Amniotic stem cell (primary cell): ENCODE results near the gene TPCN1.

Experiments
- DNase-seq: peaks from one replicate; lab custom pipeline; 2025; lab: John Stamatoyannopoulos, UW

TPCN1 gene

DNA sequence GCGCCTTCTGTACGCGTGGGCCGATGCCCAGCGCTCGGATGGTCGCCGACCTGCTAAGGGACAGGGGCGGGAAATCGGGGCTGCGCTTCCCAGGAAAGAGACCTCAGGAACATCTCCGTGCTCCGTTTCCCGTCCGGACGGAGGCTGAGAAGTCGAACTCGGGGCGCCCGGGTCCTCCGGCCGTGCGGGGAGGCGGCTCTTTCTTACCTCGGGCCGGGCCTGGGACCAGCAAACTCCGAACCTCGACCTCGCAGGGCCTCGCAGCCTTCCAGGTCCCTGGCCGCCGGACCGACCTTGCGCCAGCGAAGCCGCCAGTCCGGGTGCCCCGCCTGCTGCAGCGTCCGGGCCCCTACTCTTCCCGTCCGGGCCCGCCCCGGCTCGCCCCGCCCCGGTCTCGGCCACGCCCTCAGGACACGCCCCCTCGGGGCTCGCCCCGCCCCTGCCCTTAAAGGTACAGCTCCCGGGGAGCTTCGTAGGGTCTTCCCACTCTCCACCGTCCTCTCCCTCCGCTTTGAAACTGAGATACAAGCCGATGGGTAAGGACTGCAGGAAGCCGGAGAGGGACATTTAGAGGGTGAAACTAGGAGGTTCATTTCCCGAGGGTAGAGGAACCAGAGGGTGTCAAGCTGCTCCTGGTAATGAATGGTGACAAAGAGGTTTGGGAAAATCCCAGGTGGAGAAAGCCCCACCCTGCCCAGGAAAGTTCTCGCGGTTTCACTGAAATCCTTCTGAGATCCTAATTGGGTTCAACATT is 113.7 kb downstream of the TPCN1 start, which contains the start of gene SLC8B1:
Gene SLC8B1 (minus strand): TSS at position 324 of the 754 bp plus-strand sequence. CDS start 2,231 bp downstream, outside the sequence.
- DNase-seq = peak; percentile 39

DNA sequence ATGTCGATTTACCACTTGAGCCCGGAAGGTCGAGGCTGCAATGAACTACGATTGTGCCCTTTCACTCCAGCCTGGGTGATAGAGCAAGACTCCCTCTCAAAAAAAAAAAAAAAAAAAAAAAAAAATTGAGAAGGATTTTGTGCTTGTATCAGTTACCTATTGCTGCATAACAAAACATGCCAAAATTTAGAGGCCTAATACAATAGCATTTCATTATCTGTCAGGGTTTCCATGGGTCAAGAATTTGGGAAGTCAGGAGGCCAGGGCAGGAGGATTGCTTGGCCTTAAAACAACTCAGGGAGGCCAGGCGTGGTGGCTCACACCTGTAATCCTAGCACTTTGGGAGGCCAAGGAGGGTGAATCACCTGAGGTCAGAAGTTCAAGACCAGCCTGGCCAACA is 118.3 kb downstream of the TPCN1 start:
- no peak for DNase-seq

DNA sequence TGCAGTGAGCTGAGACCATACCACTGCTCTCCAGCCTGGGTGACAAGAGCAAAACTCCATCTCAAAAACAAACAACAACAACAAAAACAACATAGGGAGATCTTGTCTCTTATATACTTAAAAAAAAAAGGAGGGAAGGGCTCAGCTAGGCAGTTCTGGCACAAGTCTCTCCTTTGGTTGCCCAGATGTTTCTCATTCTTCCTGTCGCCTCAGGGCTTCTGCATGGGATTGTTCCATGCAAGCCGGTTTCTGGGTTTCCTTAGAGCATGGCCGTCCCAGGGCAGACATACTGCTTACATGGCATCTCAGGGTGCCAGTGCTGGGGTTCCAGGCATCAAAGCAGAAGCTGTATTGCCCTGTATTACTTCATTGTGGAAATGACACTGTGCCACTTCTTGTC is 118.8 kb downstream of the TPCN1 start:
- DNase-seq = no peak

DNA sequence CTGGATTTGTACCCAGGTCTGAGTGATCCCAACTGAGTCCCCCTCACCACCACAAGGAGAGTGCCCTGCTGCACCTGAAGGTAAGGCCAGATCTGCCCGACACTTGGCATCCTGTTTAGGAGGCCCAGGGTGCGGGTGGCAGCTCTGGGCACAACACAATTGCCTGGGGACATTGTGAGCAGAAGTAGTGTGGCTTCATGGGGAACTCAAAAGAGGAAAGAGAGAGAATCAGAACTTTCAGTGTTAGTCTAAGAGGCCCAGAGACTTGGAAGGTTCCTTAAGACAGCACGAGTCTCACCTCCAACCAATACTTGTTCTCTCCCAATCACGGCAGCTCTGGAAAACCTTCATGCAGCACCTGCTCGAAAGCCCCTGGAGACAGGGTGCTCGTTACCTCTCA is 120.3 kb downstream of the TPCN1 start:
- no peak for DNase-seq

DNA sequence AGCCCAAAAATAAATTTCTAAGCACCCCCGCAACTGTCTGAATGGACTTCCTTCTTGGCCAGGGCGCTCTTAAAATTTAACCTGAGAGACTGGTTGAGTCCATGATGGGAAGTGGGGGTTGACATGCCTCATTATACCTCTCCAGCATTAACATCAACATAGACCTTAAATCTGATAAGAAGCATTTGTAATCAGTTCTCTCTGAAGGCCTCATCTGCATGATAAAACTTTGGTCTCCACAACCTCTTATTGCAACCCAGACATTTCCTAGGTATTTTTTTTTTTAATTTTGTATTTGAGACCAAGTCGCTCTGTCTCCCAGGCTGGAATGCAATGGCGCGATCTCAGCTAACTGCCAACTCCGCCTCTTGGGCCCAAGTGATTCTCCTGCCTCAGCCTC is 124.1 kb downstream of the TPCN1 start:
- no peak for DNase-seq

DNA sequence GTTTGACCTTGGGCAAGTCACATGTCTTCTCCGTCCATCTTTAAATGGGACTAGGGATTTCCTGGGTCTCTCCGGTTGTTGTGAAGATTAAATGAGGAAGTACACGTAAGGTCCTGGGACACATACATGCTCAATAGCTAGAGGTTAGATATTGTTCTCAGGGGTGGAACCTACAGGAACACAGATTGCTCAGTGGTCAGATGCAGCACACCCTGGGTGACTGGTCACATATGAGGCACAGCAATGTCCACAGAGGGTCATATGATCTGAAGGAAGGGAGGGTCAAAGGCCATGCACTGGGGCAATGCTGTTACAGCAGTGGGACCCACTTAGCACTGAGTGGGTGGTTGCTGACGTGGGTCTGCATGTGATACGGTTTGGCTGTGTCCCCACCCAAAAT is 125.1 kb downstream of the TPCN1 start:
- no peak for DNase-seq

DNA sequence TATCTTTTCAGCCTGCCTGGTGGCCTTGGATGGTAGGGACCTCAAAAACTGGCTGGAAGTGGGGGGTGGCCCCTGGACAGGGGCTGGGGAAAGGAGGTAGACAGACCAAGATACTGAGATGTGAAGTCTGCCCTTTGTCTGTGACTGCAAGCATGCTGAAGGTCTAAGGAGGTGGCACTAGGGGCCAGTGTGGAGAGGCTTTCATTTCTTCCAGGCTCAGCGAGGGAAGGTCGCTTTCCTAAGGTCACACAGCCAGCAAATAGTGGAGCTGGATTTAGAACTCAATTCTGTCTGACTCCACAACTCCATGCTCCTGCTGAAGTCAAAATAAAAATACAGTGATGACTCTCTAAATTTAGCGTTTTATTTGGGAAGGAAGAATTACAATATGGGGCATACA is 125.8 kb downstream of the TPCN1 start:
- no peak for DNase-seq

DNA sequence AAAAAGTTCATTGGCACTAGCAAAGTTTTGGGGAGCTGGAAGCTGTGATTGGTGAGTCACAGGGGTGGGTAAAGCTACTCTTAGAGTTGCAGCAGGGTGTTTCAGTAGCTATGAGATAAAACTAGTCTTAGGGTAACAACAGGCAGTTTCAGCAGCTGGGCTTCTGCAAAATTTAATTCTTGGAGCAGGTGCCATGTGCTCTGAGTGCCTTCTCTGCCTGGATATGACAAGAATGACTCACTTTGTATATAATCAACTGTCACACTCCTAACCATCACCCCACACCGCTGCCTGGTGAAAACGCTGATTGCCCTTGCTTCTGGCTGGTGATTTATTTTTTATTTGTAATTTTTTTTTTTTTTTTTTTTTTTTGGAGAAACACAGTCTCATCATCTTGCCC is 126.6 kb downstream of the TPCN1 start:
- DNase-seq = no peak
